ENCODE data around the gene DSCAM.

The DSCAM gene

DNA sequence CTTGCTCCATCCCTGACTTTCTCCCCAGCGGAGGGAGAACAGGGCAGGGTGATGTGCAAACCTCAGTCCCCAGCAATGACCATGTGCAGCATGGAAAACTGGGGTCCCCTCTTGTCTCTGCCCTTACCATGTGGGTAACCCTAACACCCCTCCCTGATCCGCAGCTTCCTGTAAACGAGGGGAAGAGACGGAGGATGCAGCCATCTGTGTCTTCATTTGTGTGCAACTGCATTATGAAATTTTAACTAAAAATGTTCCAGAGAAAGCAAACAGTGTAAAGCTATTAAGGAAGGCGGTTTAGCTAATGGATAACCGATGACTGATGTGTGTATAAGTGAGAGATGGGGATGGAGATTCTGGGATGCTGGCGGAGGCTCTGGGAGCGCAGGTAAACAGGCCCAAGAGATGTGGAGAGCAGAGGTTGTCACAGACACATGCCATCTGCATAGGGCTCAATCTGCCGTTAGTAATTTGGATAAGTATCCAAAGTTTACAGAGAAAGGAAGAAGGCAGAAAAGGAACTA is 206.6 kb downstream of the DSCAM start:
- peak; percentile 73 for DNase-seq

DNA sequence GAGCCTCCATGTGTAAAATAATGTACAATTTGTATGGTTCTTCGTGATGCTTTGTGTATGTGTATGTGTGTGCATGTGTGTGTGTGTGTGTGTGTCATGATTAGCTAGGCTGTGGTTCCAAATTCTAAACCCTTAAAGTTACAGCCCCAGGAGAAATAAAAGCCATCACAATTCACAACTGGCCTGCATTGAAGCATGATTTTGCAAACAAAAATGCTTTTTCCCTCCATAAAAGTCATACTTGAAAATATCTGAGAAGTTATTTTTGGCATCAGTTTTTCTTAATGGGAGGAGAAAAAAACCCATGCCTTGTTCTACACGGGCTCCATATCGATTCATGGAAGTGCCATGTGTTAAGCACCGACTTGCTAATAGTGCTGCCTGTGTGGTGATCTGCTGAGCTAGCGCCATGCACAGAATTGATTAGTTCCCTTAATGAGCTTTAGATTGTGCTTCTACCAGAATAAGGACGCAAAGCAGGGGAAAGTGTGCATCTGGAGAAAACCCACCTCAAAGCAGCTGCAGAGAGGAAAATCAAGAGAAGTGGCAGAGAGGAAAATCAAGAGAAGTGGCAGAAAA is 207.3 kb downstream of the DSCAM start:
- peak; percentile 83 for DNase-seq

DNA sequence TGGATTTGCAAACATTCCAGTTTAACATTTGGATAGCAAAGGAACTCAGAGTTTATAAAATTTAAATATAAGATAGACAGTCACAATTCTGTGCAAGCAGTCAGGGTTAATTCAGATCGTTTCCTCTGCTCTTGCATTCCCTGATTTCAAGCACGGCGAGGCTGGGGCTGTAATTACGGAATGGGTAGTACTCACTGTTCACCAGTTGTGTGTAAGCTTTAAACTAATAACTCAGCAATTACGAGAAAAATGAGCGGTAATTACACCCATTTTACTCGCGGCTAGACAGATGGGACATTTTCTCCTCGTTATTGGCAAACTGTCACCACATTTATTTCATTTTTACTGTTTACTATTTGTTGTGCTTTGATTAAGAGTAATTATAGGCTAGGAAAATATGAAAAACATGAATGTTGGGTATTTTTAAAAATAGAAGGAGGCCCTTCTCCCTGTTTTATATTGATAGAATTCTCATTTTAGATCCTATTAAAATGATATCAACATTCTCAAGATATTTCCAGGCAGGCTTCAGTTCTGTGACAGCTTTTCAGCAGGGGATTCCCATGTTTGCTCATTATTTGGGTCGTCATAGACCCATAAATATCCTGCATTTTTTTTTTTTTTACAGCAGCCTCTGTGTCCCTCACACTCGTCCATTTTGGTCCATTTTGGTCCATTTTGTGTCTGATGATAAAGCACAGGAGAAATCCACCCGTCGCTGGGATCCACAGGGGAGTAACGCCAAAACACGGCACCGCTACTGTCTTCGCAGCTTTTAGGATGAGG is 208.3 kb downstream of the DSCAM start:
- peak; percentile 85 for DNase-seq

GRCh38 chr21:40636026-40636425 is 210.9 kb downstream of the DSCAM start:
- DNase-seq: no peak

DNA sequence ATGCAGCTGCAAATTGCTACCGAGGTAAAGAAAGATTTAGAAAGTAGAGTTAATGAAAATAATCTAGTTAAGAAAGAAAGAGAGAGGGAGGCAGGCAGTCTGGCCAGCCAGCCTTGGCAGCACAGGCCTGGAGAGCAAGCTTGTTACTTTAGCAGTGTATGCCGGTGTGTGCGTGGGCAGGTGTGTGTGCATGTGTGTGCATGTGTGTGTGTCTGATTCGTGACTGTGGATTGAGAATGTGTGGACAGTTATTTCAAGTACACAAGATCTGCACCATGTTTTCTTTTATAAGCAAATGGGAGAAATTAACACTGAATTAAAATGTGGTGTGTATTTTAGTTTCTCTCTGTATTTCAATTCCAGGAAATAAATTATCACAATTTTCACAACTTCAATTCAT is 211.6 kb downstream of the DSCAM start:
- DNase-seq: no peak

DNA sequence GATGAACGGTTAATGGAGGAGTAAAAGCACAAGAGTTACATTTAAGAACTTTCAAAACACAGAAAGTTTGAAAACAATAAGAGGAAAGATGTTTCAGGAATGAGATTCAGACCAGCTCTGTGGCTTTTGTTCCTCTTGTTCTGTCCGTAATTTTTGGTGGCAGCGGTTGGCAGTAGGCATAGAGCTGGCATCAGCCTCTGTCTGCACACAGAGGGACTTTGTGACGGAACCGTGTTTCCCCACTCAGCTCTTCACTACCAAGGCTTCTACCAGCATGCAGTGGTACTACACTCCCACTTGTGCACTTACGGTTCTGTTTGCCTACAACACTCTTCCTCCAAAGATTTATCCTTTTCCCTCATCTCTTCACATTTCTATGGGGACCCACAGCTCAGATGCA is 212.8 kb downstream of the DSCAM start:
- DNase-seq: no peak

- DNase-seq: no peak
These were observed 213.9 kb downstream of the DSCAM start for GRCh38 chr21:40633048-40633447.

GRCh38 chr21:40631211-40631610 is 215.7 kb downstream of the DSCAM start:
- no peak for DNase-seq

GRCh38 chr21:40625991-40626390 is 221.0 kb downstream of the DSCAM start:
- no peak for DNase-seq

GRCh38 chr21:40623528-40623927 is 223.4 kb downstream of the DSCAM start:
- DNase-seq: peak; percentile 77

GRCh38 chr21:40622531-40622930 is 224.4 kb downstream of the DSCAM start:
- peak; percentile 89 for DNase-seq

DNA sequence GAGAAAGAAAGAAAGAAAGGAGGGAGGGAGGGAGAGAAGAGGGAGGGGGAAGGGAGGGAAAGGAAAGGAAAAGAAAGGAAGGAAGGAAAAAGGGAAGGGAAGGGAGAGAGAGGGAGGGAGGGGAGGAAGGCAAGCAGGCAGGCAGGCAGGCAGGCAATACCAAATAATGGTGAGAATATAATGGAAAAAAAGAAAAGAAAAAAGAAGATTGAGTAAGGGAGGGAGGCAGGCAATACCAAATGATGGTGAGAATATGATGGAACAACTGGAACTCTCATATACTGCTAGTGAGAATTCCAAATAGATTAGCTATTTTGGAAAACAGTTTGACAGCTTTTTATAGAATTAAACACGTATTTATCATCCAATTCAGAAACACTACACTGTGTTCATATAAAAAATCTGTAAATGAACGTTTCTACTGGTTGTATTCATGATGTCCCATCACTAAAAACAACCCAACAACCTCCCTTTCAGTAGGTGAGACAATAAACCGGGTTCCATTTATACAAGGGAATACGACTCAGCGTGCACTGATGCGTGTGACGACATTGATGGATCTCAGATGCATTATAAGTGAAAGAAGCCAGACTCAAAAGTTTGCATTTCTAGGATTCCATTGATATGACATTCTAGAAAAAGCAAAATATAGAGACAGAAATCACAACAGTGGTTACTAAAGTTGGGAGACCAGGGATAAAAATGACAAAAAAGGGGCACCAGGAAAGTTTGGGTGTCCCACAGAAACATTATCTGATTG is 226.4 kb downstream of the DSCAM start:
- no peak for DNase-seq

- peak; percentile 71 for DNase-seq
These were observed 228.6 kb downstream of the DSCAM start for GRCh38 chr21:40618191-40618973.

- DNase-seq: no peak
These were observed 230.6 kb downstream of the DSCAM start for GRCh38 chr21:40616377-40616704.

GRCh38 chr21:40615505-40616376 is 231.2 kb downstream of the DSCAM start:
- peak; percentile 65 for DNase-seq

- DNase-seq: peak; percentile 54
These were observed 233.4 kb downstream of the DSCAM start for GRCh38 chr21:40613546-40614030.

DNA sequence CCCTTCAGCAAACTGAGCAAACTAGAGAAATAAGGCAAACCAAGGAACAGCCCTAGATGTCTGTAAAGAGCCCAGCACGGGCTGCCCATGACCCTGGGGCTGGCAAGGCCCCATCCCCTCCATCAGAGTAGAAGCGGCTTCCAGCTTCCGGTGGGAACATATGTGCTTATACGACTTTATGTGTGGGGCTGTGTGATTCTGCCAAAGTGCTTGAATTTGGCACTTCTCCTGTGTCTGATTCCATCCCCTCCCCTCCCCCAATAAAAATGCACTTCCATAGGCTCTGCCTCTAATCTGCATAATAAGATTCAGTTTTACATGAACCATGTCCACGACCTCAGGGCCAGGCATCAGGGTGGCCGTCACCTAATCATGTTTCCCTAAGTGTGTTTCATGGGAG is 236.6 kb downstream of the DSCAM start:
- DNase-seq: no peak

GRCh38 chr21:40606341-40606740 is 240.6 kb downstream of the DSCAM start:
- DNase-seq: no peak

DNA sequence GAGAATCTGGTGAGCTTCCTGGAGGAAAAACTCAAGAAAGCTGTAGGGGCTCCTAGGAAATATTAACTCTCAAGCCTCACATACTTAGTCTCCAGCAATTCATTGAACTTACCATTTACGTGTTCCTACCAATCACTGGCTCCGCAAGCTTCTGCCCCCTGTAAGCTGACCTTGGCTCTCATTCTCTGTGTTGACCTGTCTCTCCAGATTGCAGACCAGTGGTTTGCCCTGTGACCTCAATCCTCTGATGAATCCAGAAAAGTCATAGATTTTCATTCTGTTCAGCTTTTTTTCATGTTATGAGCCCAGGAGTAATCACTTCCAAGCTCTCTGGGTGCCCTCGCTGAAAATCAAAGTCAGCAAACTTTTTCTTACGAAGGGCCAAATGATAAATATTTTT is 241.9 kb downstream of the DSCAM start:
- DNase-seq: no peak

GRCh38 chr21:40603774-40604173 is 243.2 kb downstream of the DSCAM start:
- no peak for DNase-seq

DNA sequence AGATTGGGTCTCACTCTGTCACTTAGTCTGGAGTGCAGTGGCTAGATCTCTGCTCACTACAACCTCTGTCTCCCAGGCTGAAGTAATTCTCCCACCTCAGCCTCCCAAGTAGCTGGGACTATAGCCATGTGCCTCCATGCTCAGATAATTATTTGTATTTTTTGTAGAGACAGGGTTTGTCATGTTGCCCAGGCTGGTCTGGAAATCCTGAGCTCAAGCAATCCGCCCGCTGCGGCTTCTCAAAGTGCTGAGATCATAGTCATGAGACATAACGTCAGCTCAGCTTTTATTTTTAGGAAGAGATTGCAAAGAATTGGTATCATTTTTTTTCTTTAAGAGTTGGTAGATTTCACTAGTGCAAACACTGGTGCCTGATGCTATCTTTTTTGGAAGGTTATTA is 244.9 kb downstream of the DSCAM start:
- no peak for DNase-seq

DNA sequence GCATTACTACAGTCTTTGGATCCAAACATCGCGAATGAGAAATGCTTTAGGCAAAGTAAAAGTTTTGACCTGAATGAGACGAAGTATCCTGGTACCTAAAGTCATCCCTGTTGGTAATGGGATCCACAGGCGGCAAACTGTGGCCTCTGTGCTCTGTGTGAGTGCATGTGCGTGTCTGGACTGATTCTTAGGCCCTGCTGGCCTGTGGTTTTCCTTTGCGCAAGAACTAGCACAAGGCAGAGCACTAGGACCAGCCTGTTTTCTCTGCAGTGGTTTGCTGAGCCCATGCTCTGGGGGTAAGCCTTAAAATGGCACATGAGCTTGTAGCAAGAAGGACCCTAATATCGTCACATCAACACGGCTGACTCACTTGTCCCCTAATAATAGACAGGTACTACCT is 251.2 kb downstream of the DSCAM start:
- DNase-seq: no peak
